ENCODE measurements around the gene LLGL2.

Gene LLGL2

GRCh38 chr17:75596320-75597087 is 71.0 kb downstream of the LLGL2 start:
- TF ChIP-seq CTCF (IDR thresholded peaks at IDR 0.05; ENCODE audit: low read depth, low read length, poor library complexity, severe bottlenecking): no peak
- TF ChIP-seq EZH2phosphoT487 (IDR thresholded peaks at IDR 0.05; ENCODE audit: borderline replicate concordance, low read length): no peak
- H3K79me2 ChIP-seq (ENCODE audit: control insufficient read depth, low read length): no peaks in the 10 kb centered on the region
- no peaks in the 10 kb centered on the region for H3K36me3 ChIP-seq (ENCODE audit: control insufficient read depth, low read length)
- peaks cover 7% of the 10 kb centered on the region; the same call in 1 of the 2 replicates for H3K27me3 ChIP-seq (ENCODE audit: control insufficient read depth, low read length)
- H4K20me1 ChIP-seq (ENCODE audit: control insufficient read depth, insufficient read depth, low read depth, low read length): no peaks in the 10 kb centered on the region
- H3K4me1 ChIP-seq (ENCODE audit: control insufficient read depth, low read length): no peaks in the 10 kb centered on the region
- H3F3A ChIP-seq (ENCODE audit: control insufficient read depth, insufficient read depth): 0 out of 2 replicates have a peak, but pooled peaks cover 2% of the 10 kb centered on the region
- H3K4me3 ChIP-seq (ENCODE audit: low read length): no peak overlapping the region
- H3K27ac ChIP-seq (ENCODE audit: low read depth, low read length): no peak overlapping the region
- no peaks in the 10 kb centered on the region for H3K9me2 ChIP-seq (replicated peaks; ENCODE audit: control insufficient read depth, low read length)
- H3K9me3 ChIP-seq (ENCODE audit: control insufficient read depth, insufficient read depth, low read length): no peaks in the 10 kb centered on the region
- no peak overlapping the region for H3K4me2 ChIP-seq (ENCODE audit: low read length)

GRCh38 chr17:75601057-75601987 is 75.8 kb downstream of the LLGL2 start:
- no peaks in the 10 kb centered on the region for H3K9me2 ChIP-seq (replicated peaks; ENCODE audit: control insufficient read depth, low read length)
- no peaks in the 10 kb centered on the region for H4K20me1 ChIP-seq (ENCODE audit: control insufficient read depth, insufficient read depth, low read depth, low read length)
- H3K27me3 ChIP-seq (ENCODE audit: control insufficient read depth, low read length): no peaks in the 10 kb centered on the region
- H3K9me3 ChIP-seq (ENCODE audit: control insufficient read depth, insufficient read depth, low read length): no peaks in the 10 kb centered on the region
- no peak overlapping the region for H3K4me3 ChIP-seq (ENCODE audit: low read length)
- H3K4me2 ChIP-seq (ENCODE audit: low read length): no peak overlapping the region
- H3K27ac ChIP-seq (ENCODE audit: low read depth, low read length): no peak overlapping the region
- no peak for TF ChIP-seq EZH2phosphoT487 (IDR thresholded peaks at IDR 0.05; ENCODE audit: borderline replicate concordance, low read length)
- peak; percentile 96 for TF ChIP-seq CTCF (IDR thresholded peaks at IDR 0.05; ENCODE audit: low read depth, low read length, poor library complexity, severe bottlenecking)
- no peaks in the 10 kb centered on the region for H3K4me1 ChIP-seq (ENCODE audit: control insufficient read depth, low read length)
- H3K36me3 ChIP-seq (ENCODE audit: control insufficient read depth, low read length): no peaks in the 10 kb centered on the region
- 0 out of 2 replicates have a peak, but pooled peaks cover 2% of the 10 kb centered on the region for H3F3A ChIP-seq (ENCODE audit: control insufficient read depth, insufficient read depth)
- H3K79me2 ChIP-seq (ENCODE audit: control insufficient read depth, low read length): no peaks in the 10 kb centered on the region

- no peaks in the 10 kb centered on the region for H3K79me2 ChIP-seq (ENCODE audit: control insufficient read depth, low read length)
Measured at GRCh38 chr17:75602644-75603043, 77.1 kb downstream of the LLGL2 start.

More at GRCh38 chr17:75602644-75603043, 77.1 kb downstream of the LLGL2 start:
- H3K27me3 ChIP-seq (ENCODE audit: control insufficient read depth, low read length): no peaks in the 10 kb centered on the region
- H3K4me2 ChIP-seq (ENCODE audit: low read length): no peak overlapping the region
- H3K4me3 ChIP-seq (ENCODE audit: low read length): no peak overlapping the region
- H3K9me2 ChIP-seq (replicated peaks; ENCODE audit: control insufficient read depth, low read length): no peaks in the 10 kb centered on the region
- 0 out of 2 replicates have a peak, but pooled peaks cover 2% of the 10 kb centered on the region for H3F3A ChIP-seq (ENCODE audit: control insufficient read depth, insufficient read depth)
- H3K27ac ChIP-seq (ENCODE audit: low read depth, low read length): no peak overlapping the region
- TF ChIP-seq EZH2phosphoT487 (IDR thresholded peaks at IDR 0.05; ENCODE audit: borderline replicate concordance, low read length): no peak
- no peak for TF ChIP-seq CTCF (IDR thresholded peaks at IDR 0.05; ENCODE audit: low read depth, low read length, poor library complexity, severe bottlenecking)
- H3K36me3 ChIP-seq (ENCODE audit: control insufficient read depth, low read length): no peaks in the 10 kb centered on the region
- no peaks in the 10 kb centered on the region for H3K9me3 ChIP-seq (ENCODE audit: control insufficient read depth, insufficient read depth, low read length)
- H4K20me1 ChIP-seq (ENCODE audit: control insufficient read depth, insufficient read depth, low read depth, low read length): no peaks in the 10 kb centered on the region
- H3K4me1 ChIP-seq (ENCODE audit: control insufficient read depth, low read length): no peaks in the 10 kb centered on the region
